ENCODE data around the gene RMRP. TPM values are rescaled to one million over a fixed set of nuclear protein-coding genes. Genes with fewer than 3 reads are reported as not detected.

The RMRP gene
- total RNA-seq: 6,542 TPM
- not detected for polyA plus RNA-seq

- H3K27ac Mint-ChIP-seq: peak within 1 kb of the TSS; percentile 96 to 100 (median 100)
- peaks cover 23 to 78% (median 62%) of the 10 kb centered on the region in 4 donors for H3K4me1 Mint-ChIP-seq
- peak; percentile 89 to 92 (median 91) for DNase-seq
- H3K4me3 Mint-ChIP-seq: peak within 1 kb of the TSS; percentile 91 to 98 (median 96)
- peak within 1 kb of the TSS; percentile 89 for H3K4me3 ChIP-seq (ENCODE audit: low read depth, low read length)
- peaks cover 11% of the 10 kb centered on the region for H3K36me3 ChIP-seq (ENCODE audit: control insufficient read depth, insufficient read depth, low read length)
- no peaks in the 10 kb centered on the region for H3K27me3 ChIP-seq (ENCODE audit: control insufficient read depth, insufficient read depth, low read length)
- H3K36me3 Mint-ChIP-seq: peaks cover 17% of the 10 kb centered on the region
- ATAC-seq (ENCODE audit: low read depth in 2 of 2): peak; percentile 78 to 84
- H3K9me3 Mint-ChIP-seq: peaks cover 0 to 3% (median 0%) of the 10 kb centered on the region in 7 donors
- peak within 1 kb of the TSS; percentile 99 for H3K27ac ChIP-seq (ENCODE audit: insufficient read depth, low read length, poor library complexity, severe bottlenecking)
- H3K27me3 Mint-ChIP-seq: peaks cover 19% of the 10 kb centered on the region
- peaks cover 46% of the 10 kb centered on the region for H3K4me1 ChIP-seq (ENCODE audit: control insufficient read depth, insufficient read depth, low read length, poor library complexity, severe bottlenecking)
- H3K9me3 ChIP-seq (ENCODE audit: control insufficient read depth in 2 of 2, low read length in 2 of 2): no peaks in the 10 kb centered on the region
Measured at GRCh38 chr9:35657546-35658136, at the start of gene RMRP. RMRP (minus strand) TSS chr9:35658019.

DNA sequence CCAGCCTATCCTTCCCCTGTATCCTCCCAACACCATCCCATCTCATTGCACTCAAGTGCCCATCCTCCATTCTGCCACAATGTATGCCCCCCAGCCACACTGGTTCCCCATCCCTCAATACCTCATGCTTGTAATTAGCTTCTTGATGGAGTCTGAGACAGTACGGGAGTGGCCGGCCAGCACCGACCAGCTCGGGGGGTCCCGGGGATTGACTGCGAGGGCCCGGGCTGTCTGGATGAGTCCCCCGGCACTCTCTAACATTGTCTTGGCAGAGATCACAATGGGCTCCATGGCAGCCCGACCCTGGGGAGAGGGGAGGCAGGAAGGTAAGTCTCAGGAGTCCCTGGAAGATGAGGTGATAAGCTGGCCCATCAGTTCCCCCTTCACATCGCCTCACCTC, 49.1 kb upstream of the RMRP start:
- H3K27ac Mint-ChIP-seq: no peak overlapping the region

GRCh38 chr9:35705836-35706430, 48.1 kb upstream of the RMRP start:
- Mint-ChIP-seq H3K36me3 (peaks cover 61% of the 10 kb centered on the region), H3K27ac (peak overlapping the region in 1 of 3 donors; percentile 38), H3K4me3 (no peak overlapping the region), H3K9me3 (no peaks in the 10 kb centered on the region), H3K4me1 (no peaks in the 10 kb centered on the region), H3K27me3 (no peaks in the 10 kb centered on the region)
- ATAC-seq (ENCODE audit: low read depth in 2 of 2) (no peak), DNase-seq (no peak)
- Histone ChIP-seq H3K9me3 (ENCODE audit: control insufficient read depth in 2 of 2, low read length in 2 of 2) (no peaks in the 10 kb centered on the region), H3K36me3 (ENCODE audit: control insufficient read depth, insufficient read depth, low read length) (peaks cover 90% of the 10 kb centered on the region), H3K27ac (ENCODE audit: insufficient read depth, low read length, poor library complexity, severe bottlenecking) (no peak overlapping the region), H3K4me3 (ENCODE audit: low read depth, low read length) (no peak overlapping the region), H3K4me1 (ENCODE audit: control insufficient read depth, insufficient read depth, low read length, poor library complexity, severe bottlenecking) (no peaks in the 10 kb centered on the region), H3K27me3 (ENCODE audit: control insufficient read depth, insufficient read depth, low read length) (no peaks in the 10 kb centered on the region)

More for the DNA sequence above, 49.1 kb upstream of the RMRP start:
- ATAC-seq (ENCODE audit: low read depth in 2 of 2) (no peak), DNase-seq (no peak)
- H3K4me3 Mint-ChIP-seq: no peak overlapping the region
- Histone ChIP-seq H3K4me3 (ENCODE audit: low read depth, low read length) (no peak overlapping the region), H3K27me3 (ENCODE audit: control insufficient read depth, insufficient read depth, low read length) (no peaks in the 10 kb centered on the region), H3K4me1 (ENCODE audit: control insufficient read depth, insufficient read depth, low read length, poor library complexity, severe bottlenecking) (no peaks in the 10 kb centered on the region), H3K36me3 (ENCODE audit: control insufficient read depth, insufficient read depth, low read length) (peaks cover 91% of the 10 kb centered on the region), H3K27ac (ENCODE audit: insufficient read depth, low read length, poor library complexity, severe bottlenecking) (no peak overlapping the region), H3K9me3 (ENCODE audit: control insufficient read depth in 2 of 2, low read length in 2 of 2) (no peaks in the 10 kb centered on the region)
- no peaks in the 10 kb centered on the region for H3K27me3 Mint-ChIP-seq
- no peaks in the 10 kb centered on the region for H3K4me1 Mint-ChIP-seq
- peaks cover 69% of the 10 kb centered on the region for H3K36me3 Mint-ChIP-seq
- no peaks in the 10 kb centered on the region for H3K9me3 Mint-ChIP-seq

DNA sequence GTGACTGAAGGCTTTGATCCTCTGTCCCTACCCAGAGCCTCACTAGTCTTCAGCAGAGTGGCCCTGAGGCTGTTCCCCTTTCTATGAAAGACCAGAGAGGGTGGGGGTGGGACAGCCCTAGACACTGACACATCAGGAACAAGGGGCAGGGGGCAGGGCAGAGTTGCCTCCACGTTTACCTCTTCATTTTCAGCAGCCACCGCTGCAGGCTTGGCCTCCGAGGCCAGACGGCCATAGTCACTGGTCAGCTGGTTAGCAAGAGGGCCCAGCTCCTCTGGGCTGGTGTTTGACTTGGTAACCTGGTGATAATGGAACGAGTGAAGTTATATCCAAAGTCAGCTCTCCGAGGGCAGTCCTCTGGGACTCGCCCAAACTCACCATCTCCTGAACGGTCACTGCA, 47.6 kb upstream of the RMRP start:
- Histone ChIP-seq H3K36me3 (ENCODE audit: control insufficient read depth, insufficient read depth, low read length) (peaks cover 90% of the 10 kb centered on the region), H3K9me3 (ENCODE audit: control insufficient read depth in 2 of 2, low read length in 2 of 2) (no peaks in the 10 kb centered on the region), H3K4me3 (ENCODE audit: low read depth, low read length) (no peak overlapping the region), H3K27me3 (ENCODE audit: control insufficient read depth, insufficient read depth, low read length) (no peaks in the 10 kb centered on the region), H3K27ac (ENCODE audit: insufficient read depth, low read length, poor library complexity, severe bottlenecking) (no peak overlapping the region), H3K4me1 (ENCODE audit: control insufficient read depth, insufficient read depth, low read length, poor library complexity, severe bottlenecking) (no peaks in the 10 kb centered on the region)
- Mint-ChIP-seq H3K4me1 (no peaks in the 10 kb centered on the region), H3K4me3 (no peak overlapping the region), H3K27me3 (no peaks in the 10 kb centered on the region), H3K9me3 (no peaks in the 10 kb centered on the region), H3K27ac (peak overlapping the region in 1 of 3 donors; percentile 38), H3K36me3 (peaks cover 56% of the 10 kb centered on the region)
- ATAC-seq (ENCODE audit: low read depth in 2 of 2) (no peak), DNase-seq (no peak)

- Histone ChIP-seq H3K9me3 (ENCODE audit: control insufficient read depth in 2 of 2, low read length in 2 of 2) (no peaks in the 10 kb centered on the region), H3K27me3 (ENCODE audit: control insufficient read depth, insufficient read depth, low read length) (no peaks in the 10 kb centered on the region), H3K36me3 (ENCODE audit: control insufficient read depth, insufficient read depth, low read length) (peaks cover 95% of the 10 kb centered on the region), H3K4me3 (ENCODE audit: low read depth, low read length) (no peak overlapping the region), H3K4me1 (ENCODE audit: control insufficient read depth, insufficient read depth, low read length, poor library complexity, severe bottlenecking) (no peaks in the 10 kb centered on the region), H3K27ac (ENCODE audit: insufficient read depth, low read length, poor library complexity, severe bottlenecking) (no peak overlapping the region)
- Mint-ChIP-seq H3K4me1 (no peaks in the 10 kb centered on the region), H3K9me3 (no peaks in the 10 kb centered on the region), H3K27me3 (no peaks in the 10 kb centered on the region), H3K36me3 (peaks cover 49% of the 10 kb centered on the region), H3K4me3 (no peak overlapping the region), H3K27ac (no peak overlapping the region)
- ATAC-seq (ENCODE audit: low read depth in 2 of 2): no peak
- DNase-seq: no peak
Measured at GRCh38 chr9:35703906-35704672, 46.3 kb upstream of the RMRP start.

- H3K36me3 Mint-ChIP-seq: peaks cover 47% of the 10 kb centered on the region
- no peaks in the 10 kb centered on the region for H3K4me1 ChIP-seq (ENCODE audit: control insufficient read depth, insufficient read depth, low read length, poor library complexity, severe bottlenecking)
- DNase-seq (no peak), ATAC-seq (ENCODE audit: low read depth in 2 of 2) (no peak)
- H3K4me3 ChIP-seq (ENCODE audit: low read depth, low read length): no peak overlapping the region
- H3K27me3 Mint-ChIP-seq: no peaks in the 10 kb centered on the region
- H3K36me3 ChIP-seq (ENCODE audit: control insufficient read depth, insufficient read depth, low read length): peaks cover 96% of the 10 kb centered on the region
- no peak overlapping the region for H3K4me3 Mint-ChIP-seq
- H3K4me1 Mint-ChIP-seq: peaks cover 0 to 2% (median 0%) of the 10 kb centered on the region in 4 donors
- H3K27ac Mint-ChIP-seq: no peak overlapping the region
- H3K27me3 ChIP-seq (ENCODE audit: control insufficient read depth, insufficient read depth, low read length): no peaks in the 10 kb centered on the region
- no peaks in the 10 kb centered on the region for H3K9me3 ChIP-seq (ENCODE audit: control insufficient read depth in 2 of 2, low read length in 2 of 2)
- no peak overlapping the region for H3K27ac ChIP-seq (ENCODE audit: insufficient read depth, low read length, poor library complexity, severe bottlenecking)
- H3K9me3 Mint-ChIP-seq: no peaks in the 10 kb centered on the region
Measured at GRCh38 chr9:35702696-35703095, 44.9 kb upstream of the RMRP start.

DNA sequence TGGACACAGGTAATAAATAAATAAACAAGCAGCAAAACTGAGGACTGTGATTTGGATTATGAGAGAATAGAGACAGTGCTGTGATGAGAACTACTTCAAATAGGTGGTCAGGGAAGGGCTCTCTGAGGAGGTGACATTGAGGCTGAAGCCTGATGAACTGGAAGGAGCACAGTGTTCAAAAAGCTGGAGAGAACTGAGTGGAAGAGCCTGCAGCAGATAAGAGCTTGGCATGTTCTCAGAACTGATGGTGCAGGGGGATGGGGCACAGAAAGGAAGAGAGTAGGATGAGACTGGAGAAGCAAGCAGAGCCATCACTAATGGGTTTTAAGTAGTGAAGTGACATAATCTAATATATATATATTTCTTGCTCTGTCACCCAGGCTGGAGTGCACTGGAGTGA, 43.1 kb upstream of the RMRP start:
- H3K36me3 ChIP-seq (ENCODE audit: control insufficient read depth, insufficient read depth, low read length): peaks cover 88% of the 10 kb centered on the region
- Mint-ChIP-seq H3K36me3 (peaks cover 42% of the 10 kb centered on the region), H3K27ac (no peak overlapping the region), H3K27me3 (no peaks in the 10 kb centered on the region), H3K9me3 (no peaks in the 10 kb centered on the region), H3K4me3 (no peak overlapping the region), H3K4me1 (peaks cover 0 to 9% (median 7%) of the 10 kb centered on the region in 4 donors)
- no peak overlapping the region for H3K27ac ChIP-seq (ENCODE audit: insufficient read depth, low read length, poor library complexity, severe bottlenecking)
- H3K4me1 ChIP-seq (ENCODE audit: control insufficient read depth, insufficient read depth, low read length, poor library complexity, severe bottlenecking): peaks cover 5% of the 10 kb centered on the region
- H3K27me3 ChIP-seq (ENCODE audit: control insufficient read depth, insufficient read depth, low read length): no peaks in the 10 kb centered on the region
- H3K4me3 ChIP-seq (ENCODE audit: low read depth, low read length): no peak overlapping the region
- ATAC-seq (ENCODE audit: low read depth in 2 of 2) (no peak), DNase-seq (no peak)
- no peaks in the 10 kb centered on the region for H3K9me3 ChIP-seq (ENCODE audit: control insufficient read depth in 2 of 2, low read length in 2 of 2)

Data from CD4-positive, CD25-positive, alpha-beta regulatory T cell (primary cell).